A204.1 (cell line): ENCODE measurements around the gene C14orf132.
"Not testable (repeated sequence)": the region's sequence is repeated elsewhere in the genome, so short reads cannot be mapped to it uniquely, and the experiment has no call there.

Source experiments
- FAIRE-seq: peaks from 2 replicates; lab custom pipeline; 2012; peaks lifted over from hg19 to GRCh38; lab: Jason Lieb, UNC

C14orf132 gene

GRCh38 chr14:96038920-96039632 lies at the start of gene C14orf132:
Gene C14orf132, plus strand, starts transcription at chr14:96039362. Its CDS starts 139 bp downstream, at chr14:96039501.
- FAIRE-seq, result no peak

DNA sequence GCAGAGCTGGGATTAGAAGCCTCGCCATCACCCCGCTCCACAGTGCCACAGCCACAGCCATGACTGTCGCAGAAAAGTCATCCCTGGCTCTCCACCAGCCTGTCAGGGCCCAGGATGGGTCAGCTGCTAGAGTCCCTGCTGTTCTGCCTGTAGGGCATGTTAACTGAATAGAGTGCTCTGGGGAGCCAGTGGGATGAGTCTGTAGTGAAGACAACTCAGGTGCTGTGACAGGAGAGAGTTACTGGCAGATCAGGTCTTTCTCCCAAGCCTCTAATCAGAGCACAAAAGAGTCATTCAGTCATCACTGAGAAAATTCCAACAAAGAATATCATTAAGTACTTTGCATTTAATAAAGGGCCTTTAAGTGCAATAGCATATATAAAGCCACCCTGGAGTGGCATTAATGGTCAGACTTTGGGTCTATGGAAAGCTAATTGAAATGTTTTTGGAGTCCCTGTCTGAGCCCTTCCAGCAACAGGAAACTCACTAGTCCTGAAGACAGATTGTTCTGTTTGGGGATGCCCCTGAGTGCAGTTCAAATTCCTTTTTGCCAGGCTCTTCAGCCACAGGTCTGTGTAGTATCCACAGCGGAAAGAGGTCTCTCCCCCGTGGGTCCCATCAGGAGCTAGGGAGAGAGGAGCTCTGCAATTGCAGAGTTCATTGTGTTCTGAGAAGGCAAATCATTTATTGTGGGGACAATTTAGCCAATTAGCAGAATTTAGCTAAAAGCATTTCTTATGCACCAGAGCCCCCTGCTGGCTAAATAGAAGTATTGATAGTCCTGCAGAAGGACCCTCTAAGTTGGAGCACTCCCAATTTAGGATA lies 45.2 kb upstream of the C14orf132 start:
- no peak for FAIRE-seq

DNA sequence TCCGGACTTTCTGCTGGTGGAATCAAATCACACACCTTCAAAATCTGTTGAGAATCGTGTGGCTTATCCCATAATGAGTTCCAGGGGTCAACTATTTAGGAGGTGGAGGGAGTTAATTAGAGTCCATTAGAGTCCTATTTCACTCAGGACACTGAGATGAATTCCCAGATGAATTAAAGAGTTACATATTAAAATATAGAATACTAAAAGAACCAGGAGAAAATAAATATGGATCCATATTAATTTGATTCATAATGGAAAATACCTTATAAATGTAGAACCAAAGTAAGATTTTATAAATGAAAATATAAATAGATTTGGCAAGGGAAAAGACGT lies 44.6 kb upstream of the C14orf132 start:
- FAIRE-seq, result no peak

- FAIRE-seq, result no peak
Measured at GRCh38 chr14:95998656-95999055, 40.5 kb upstream of the C14orf132 start.

GRCh38 chr14:96001866-96002497 lies 37.2 kb upstream of the C14orf132 start:
- FAIRE-seq, result no peak

- no peak for FAIRE-seq
Measured at GRCh38 chr14:96002498-96002884, 36.7 kb upstream of the C14orf132 start.

- FAIRE-seq, result no peak
Measured at GRCh38 chr14:96011131-96011530, 28.0 kb upstream of the C14orf132 start.

DNA sequence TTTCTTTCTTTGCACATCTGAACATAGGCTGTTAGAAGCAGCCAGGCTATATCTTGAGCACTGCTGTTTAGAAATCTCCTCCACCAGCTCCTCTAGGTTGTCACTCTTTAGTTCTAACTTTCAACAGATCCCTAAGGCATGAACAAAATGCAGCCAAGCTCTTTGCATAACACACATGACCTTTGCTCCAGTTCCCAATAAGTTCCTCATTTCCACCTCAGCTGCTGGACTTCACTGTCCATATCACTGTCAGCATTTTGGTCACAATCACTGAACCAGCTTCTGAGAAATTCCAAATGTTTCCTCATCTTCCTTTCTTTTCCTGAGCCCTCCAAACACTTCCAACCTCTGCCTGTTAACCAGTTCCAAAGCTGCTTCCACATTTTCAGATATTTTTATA lies 27.6 kb upstream of the C14orf132 start:
- no peak for FAIRE-seq

- not testable (repeated sequence) for FAIRE-seq
Measured at GRCh38 chr14:96012757-96013156, 26.4 kb upstream of the C14orf132 start.

DNA sequence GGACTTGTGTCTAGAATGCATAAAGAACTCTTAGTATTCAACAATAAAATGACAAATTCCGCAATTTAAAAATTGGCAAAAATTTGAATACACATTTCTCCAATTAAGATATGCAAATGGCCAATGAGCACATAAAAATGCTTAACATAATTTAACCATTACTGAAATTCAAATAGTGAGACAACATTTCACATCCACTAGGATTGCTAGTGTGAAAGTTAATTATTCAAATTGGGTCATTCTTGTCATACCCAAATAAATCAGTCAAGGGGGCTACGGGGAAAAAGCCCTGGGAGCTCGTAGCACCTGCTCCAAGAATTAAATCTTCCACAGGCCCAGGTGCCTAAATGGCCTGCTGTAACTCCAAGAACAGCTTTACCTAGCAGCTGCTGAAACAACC lies 25.0 kb upstream of the C14orf132 start:
- FAIRE-seq, result no peak

DNA sequence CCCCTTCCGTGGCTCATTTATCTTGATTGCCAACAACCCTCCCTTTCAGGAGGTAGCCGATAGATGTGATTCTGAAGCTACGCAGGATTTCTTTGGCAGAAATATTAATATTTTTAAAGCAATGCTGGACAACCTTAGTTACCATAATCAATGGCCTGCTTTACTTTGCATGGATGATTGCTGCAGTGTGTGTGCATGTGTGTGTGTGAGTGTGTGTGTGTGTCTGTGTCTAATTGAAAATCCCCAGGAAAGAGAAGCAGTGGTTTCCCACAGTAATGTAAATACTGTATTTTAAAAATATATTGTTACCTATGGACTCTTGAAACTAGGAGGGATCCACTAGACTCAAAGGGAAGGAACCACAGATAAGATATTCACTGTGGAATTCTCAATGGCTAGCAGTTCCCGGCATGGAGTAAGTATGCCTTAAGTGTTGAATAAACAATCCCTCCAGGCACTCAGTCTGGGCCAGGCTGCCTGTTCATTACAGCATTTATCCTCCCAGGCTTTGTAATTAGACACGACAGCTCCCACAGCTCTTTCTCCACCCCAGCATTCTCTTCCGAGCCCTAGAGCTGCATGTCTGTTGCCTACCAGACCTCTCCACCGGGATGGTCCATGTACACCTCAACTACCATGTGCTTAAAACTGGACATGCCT lies 22.5 kb upstream of the C14orf132 start:
- FAIRE-seq, result no peak

DNA sequence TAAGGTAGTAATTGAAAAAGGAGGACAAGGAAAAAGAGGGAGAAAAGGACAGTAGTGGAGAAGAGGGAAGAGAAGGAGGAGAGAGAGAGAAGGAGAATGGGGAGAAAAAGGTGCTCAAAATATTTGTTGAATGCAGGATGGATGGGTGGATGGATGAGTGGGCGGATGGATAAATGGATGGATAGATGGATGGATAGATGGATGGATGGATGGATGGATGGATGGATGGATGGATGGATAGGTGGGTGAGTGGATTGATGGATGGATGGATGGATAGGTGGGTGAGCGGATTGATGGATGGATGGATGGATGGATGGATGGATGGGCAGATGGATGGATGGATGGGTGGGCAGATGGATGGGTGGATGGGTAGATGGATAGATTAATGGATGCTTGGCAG lies 21.3 kb upstream of the C14orf132 start:
- no peak for FAIRE-seq

GRCh38 chr14:96027431-96028355 lies 11.5 kb upstream of the C14orf132 start:
- no peak for FAIRE-seq

GRCh38 chr14:96029089-96029645 lies 10.0 kb upstream of the C14orf132 start:
- no peak for FAIRE-seq

DNA sequence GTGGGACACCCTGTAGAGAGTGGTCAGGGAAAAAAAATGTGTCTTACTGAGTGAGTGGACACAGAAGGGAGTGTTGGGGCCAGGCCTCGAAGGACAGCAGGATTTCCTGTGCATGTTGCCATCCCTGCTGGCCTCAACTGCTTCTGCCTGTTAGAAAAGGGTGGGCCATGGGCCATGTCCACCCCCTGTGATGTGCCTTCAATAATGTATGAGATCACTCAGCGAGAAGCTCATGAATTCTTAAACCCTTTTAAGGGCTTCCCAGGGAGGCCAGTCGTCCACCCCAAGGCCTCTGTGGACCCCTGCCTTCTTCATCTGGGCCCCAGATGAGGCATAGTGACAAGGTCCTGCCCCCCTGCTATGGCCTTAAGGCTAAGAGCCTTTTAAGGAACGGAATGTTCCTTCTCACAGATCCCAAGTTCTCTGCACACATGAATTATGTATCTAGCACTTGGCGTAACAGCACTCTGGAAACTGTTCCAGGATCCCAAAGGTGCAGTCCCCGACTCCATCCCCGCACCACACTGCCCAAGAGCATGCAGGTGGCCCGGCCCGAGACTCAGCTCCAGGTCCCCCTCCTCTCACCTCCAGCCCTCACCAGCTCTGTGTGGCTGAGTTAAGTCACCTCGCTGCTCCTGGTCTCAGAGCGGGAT lies 8.9 kb upstream of the C14orf132 start:
- no peak for FAIRE-seq

DNA sequence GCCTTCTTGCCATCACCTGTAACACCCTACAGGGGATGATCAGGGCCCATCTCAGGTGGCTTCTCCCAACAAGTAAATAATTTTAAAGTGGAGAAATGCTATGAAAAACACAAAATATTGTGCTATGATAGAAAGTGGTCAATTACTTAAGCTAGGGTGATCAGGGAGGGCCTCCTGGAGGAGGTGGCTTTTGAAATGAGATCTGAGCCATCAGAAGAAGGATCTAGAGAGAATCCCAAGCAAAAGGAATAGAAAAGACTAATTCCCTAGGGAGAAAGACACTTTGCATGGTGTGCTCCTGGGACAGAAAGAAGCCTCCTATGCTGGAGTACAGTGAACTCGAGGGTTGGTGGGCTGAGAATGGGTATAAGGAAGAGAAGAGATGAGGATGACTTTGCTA lies 7.5 kb upstream of the C14orf132 start:
- no peak for FAIRE-seq

DNA sequence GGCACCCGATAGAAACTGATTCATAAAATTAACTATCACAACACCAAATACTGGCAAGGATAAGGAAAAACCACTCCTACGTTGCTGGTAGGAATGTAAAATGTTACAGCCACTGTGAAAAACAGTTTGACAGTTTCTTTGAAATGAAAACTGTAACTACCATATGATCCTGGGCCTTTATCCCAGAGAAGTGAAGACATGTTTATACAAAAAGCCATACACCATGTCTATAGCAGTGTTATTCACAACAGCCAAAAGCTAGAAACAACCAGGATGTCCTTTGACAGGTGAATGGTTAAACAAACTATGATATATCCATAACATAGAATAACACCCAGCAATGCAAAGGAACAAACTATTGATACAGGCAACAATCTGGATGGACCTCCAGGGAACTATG lies 3.7 kb upstream of the C14orf132 start:
- FAIRE-seq, result no peak

GRCh38 chr14:96037891-96038557 lies 1.1 kb upstream of the C14orf132 start:
- FAIRE-seq, result no peak

DNA sequence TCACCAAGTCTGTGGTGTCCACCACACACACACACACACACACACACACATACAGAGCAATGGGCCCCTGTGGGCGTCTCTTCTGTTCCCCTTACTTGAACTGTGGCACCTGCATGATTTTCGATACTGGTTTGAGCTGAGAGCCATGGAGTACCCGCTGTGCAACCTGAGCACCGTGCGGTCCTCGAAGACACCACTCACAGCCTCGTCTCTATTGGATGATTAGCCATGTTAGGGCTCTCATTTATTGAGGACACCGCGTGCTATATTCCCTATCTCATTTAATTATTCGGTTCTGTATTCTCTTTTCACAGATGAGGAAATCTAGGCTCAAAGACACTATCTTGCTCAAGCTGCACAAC lies 623 bp upstream of the C14orf132 start:
- FAIRE-seq, result no peak

- no peak for FAIRE-seq
Measured at GRCh38 chr14:96039633-96040311, 610 bp downstream of the C14orf132 start.
